ENCODE data around the gene RPH3AL.
"Not testable (repeated sequence)": the region's sequence is repeated elsewhere in the genome, so short reads cannot be mapped to it uniquely, and the experiment has no call there.

Gene RPH3AL

GRCh38 chr17:253091-253846, 99.3 kb downstream of the RPH3AL start:
- DNase-seq, result no peak

- no peak for DNase-seq
Measured at GRCh38 chr17:252456-252855, 100.2 kb downstream of the RPH3AL start.

- DNase-seq, result no peak
Measured at GRCh38 chr17:251531-251930, 101.1 kb downstream of the RPH3AL start.

DNA sequence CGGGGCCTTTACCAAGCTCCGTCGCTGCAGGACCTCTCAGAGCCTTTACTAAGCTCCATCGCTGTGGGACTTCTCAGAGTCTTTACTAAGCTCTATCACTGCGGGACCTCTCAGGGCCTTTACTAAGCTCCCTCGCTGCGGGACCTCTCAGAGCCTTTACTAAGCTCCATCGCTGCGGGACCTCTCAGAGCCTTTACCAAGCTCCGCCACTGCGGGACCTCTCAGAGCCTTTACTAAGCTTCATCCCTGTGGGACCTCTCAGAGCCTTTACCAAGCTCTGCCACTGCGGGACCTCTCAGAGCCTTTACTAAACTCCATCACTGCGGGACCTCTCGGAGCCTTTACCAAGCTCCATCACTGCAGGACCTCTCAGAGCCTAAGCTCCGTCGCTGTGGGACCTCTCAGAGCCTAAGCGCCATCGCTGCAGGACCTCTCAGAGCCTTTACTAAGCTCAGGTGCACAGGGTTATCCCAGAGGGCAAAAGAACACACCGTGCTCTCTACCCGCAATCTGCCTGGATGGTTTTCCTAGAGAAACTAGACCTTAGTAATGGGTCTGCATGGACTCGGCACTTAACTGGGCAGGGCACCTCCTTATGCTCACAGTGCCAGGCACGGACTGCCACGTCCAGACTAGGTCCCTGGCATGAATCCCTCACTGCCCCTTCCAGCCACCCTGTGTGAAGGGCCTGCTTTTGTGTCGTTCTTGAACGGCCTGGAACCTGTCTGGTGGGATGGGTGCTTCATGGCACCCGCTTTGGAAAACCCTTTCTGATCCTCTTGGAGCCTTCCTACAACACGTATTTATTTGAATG, 101.9 kb downstream of the RPH3AL start:
- DNase-seq, result no peak

DNA sequence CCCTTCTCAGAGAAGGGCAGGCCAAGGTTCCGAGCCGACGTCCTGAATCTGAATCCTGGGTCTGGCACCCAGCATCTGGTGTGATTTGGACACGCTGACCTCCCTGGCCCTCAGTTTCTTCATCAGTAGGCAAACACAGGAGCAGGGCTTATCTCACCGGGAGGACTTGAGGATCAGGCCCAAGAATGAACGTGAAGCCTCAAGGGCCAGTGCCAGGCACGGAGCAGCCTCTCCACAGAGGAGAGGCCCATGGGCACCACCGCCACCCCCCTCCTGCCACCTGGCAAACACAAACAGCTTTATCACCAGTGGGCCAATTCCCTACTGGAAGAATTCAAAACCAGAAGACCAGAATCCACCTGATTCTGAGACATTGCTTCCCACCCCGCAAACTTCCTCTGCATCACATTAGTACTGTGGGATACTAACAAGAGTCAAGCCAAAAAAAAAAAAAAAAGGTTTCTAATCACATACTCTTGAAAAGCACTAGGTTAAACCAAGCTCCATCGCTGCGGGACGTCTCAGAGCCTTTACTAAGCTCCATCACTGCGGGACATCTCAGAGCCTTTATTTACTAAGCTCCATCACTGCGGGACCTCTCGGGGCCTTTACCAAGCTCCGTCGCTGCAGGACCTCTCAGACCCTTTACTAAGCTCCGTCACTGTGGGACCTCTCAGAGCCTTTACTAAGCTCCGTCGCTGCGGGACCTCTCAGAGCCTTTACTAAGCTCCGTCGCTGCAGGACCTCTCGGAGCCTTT, 103.2 kb downstream of the RPH3AL start:
- DNase-seq, result no peak

GRCh38 chr17:248337-249235, 104.0 kb downstream of the RPH3AL start:
- no peak for DNase-seq

DNA sequence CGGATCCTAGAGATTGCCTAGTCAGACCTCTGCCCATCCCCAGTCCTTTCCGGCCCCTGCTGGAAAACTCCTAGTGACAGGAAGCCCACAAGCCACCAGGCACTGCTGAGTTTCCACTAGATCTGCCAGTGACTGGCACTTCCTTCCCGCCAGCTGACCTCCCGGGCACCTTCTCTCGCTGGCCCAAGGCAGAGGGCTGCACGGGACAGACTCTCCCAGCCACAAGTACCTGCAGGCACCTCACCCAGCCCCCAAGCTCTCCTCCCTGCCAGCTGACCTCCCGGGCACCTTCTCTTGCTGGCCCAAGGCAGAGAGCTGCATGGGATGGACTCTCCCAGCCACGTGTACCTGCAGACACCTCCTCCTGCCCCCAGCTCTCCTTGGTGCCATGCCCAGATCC, 104.8 kb downstream of the RPH3AL start:
- no peak for DNase-seq

- DNase-seq, result no peak
Measured at GRCh38 chr17:246851-247421, 105.7 kb downstream of the RPH3AL start.

DNA sequence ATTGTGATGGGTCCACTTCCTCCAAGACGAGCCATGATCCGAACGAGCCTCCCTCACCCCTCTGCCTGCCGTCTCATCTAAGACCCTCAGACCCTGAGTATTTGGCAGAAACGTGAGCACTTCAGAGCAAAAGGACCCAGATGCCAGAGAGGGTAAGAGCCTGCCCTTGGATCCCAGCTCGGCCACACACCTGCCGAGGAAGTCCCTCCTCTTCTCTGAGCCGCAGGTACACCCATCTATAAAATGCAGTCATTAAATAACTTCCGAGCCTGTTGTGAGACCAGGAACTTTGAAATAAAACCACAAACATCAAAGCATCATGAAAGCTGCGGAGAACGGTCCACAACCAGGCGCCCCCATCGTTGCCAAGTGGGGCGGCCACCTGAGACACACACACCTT, 106.4 kb downstream of the RPH3AL start:
- DNase-seq, result no peak

DNA sequence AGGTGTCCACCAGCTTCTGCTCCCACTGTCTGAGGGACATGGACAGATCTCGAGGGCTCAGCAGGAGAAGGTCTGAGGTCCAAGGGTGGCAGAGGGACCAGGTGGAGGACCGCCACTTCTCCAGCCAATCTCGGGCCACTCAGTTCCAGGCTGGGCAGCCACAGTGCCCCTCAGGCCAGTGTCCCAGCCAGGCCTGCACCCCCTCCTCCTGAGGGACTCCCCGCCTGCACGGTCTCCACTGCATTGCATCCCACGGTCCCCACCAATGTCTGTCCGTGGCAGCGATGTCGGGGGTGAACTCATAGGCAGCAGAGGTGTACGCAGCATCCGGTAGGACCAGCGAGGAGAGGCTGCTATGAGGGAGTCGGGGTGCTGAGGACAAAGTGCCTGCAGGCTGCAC, 107.0 kb downstream of the RPH3AL start:
- no peak for DNase-seq

DNA sequence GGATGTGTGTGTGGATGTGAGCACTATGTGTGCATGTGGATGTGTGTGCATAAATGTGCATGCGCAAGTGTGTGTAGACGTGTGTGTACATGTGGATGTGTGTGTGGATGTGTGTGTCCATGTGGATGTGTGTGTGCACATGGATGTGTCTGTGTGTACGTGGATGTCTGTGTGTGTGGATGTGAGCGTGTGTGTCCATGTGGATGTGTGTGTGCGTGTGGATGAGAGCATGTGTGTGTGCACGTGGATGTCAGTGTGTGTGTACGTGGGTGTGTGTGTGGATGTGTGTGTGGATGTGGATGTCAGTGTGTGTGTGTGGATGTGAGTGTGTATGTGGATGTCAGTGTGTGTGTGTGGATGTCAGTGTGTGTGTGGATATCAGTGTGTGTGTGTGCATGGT, 107.6 kb downstream of the RPH3AL start:
- no peak for DNase-seq

DNA sequence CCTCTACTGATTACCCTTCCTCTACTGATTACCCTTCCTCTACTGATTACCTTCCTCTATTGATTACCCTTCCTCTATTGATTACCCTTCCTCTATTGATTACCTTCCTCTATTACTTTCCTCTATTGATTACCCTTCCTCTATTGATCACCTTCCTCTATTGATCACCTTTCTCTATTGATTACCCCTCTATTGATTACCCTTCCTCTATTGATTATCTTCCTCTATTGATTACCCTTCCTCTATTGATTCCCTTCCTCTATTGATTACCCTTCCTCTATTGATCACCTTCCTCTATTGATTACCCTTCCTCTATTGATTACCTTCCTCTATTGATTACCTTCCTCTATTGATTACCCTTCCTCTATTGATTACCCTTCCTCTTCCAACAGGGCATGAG, 108.7 kb downstream of the RPH3AL start:
- not testable (repeated sequence) for DNase-seq

DNA sequence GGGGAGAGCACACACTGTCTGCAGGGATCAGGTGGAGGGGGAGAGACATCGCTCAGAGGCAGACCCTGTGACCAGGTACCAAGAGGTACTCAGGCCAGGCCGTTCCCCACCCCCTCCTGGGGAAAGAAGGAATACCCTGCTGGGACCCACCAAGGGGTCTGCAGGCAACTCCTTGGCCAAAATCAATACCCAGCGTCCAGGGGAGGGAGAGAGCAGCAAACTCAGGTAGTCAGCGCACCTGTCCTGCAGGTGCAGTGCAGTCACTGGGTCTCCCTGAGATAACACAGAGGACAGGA, 113.7 kb downstream of the RPH3AL start:
- DNase-seq, result no peak

DNA sequence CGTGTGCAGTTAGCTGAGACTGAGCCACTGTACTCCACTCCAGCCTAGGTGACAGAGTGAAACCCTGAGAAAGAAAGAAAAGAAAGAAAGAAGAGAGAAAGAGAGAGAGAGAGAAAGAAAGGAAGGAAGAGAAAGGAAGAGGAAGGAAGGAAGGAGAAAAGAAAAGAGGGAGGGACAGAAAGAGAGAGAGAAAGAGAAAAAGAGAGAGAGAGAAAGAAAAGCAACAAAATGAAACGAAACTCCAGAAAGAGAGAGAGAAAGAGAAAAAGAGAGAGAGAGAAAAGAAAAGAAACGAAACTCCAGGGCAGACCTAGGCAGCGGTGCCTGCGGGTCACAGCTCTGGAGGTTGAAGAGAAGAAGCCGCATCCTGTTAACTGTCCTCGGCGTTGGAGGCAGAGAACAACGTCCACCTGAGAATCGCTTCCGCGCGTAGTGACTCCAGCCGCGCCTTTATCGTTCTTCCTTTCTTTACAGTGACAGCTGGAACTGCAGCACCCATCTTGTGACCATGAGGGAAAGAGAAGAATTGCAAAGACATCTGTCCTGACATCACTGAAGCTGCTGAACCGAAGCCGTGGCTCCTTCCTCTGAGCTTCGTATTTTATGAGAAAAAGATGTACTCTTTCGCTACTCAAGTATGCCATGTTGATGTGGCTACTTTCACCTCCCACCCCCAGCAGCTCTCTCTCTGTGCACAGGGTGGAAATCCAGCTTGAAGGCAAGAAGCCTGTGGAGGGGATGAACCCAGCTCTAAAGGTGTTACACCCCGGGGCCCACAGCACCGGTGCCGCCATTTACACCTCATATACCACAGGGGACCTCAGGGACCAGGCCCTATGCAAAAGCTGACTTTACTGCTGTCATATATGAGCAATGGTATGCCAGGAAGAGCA, 114.3 kb downstream of the RPH3AL start:
- DNase-seq, result no peak

DNA sequence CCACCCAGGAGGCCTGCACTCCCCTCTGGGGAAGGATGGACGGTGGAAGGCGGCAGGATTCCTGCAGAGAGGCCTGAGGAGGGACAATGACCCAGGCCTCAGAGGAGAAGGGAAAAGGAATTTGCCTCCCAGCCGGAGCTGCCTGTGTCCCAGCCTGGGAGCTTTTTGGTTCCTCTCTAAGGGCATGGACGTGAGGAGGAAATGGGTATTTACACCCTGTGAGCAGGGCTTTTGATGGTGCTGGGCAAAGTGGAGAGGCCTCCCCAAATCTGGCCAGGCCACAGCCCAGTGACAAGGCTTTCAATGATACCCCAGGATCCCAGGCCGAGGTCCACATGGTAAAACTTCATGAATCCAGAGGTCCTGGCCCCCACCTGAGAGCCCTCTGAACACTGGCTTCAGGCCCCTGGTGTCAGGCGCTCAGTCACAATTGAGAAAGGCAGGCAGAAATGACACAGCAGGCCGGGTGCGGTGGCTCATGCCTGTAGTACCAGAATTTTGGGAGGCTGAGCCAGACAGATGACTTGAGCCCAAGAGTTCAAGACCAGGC, 115.1 kb downstream of the RPH3AL start:
- no peak for DNase-seq

DNA sequence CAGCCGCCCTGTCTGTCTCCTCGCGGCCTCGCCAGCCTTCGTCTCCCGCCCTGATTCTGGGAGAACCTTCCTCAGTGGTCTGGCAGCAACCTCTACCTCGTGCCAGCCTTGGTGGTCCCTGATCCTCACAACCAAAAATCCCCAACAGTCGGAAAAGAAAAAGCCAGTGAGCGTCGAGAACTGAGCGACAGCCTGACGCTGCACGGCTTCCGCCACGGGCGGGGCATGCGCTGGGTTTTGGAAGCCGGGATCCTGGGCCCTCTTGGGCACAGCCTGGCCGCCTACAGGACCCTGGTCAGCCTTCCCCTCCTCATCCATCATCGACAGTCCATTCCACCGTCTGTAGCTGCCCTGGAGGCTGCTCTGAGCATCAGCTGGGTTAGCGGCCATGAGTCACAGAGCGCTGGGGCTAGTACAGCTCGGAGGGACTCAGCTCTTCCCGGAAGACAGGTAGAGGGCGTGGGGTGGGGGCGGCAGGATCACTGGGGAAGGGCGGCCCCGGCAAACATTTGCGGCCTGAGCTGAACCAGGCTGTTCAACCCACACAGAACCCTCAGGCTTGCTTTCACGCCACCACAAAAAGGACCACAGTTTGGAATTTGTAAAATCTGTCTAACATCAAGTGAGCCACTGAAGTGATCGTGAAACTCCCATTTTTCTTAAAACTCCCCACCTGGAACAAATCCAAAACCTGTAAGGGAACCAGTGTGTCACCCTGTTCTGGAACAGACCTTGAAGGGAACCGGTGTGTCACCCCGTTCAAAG, 115.8 kb downstream of the RPH3AL start:
- DNase-seq, result no peak

GRCh38 chr17:235831-236640, 116.6 kb downstream of the RPH3AL start:
- no peak for DNase-seq

- DNase-seq, result not testable (repeated sequence)
Measured at GRCh38 chr17:234994-235830, 117.4 kb downstream of the RPH3AL start.
